GM06990 (cell line): ENCODE data around the gene HOXC5.

ENCODE experiments used
- DNase-seq: peaks from one replicate; pipeline ENCODE4 v3.0.0-alpha.2; 2011; ENCODE audit not compliant: insufficient read length; ENCODE audit errors: extremely low read depth
- H3K27me3 ChIP-seq: replicated peaks from 2 replicates; pipeline ENCODE4 v1.6.0; 2011; ENCODE audit warnings: low read length; ENCODE audit not compliant: control insufficient read depth, insufficient read depth
- H3K36me3 ChIP-seq: 2 replicates; pipeline ENCODE4 v1.5.1; 2011; ENCODE audit warnings: low read length; ENCODE audit not compliant: control insufficient read depth, insufficient read depth
- H3K4me3 ChIP-seq: replicated peaks from 2 replicates; pipeline ENCODE4 v1.5.1; 2011; ENCODE audit warnings: low read depth, mild to moderate bottlenecking, control low read depth, low read length
- TF ChIP-seq, protein P1 (sequence below): IDR thresholded peaks from 2 replicates; pipeline ENCODE4 v1.5.1; 2011; ENCODE audit warnings: low read length, control low read depth, mild to moderate bottlenecking, inconsistent platforms; ENCODE audit not compliant: insufficient read depth, poor library complexity, severe bottlenecking

HOXC5 gene

GRCh38 chr12:54045868-54046521 is 13.1 kb downstream of the HOXC5 start:
- Histone ChIP-seq H3K36me3 (no peaks in the 10 kb centered on the region), H3K27me3 (no peaks in the 10 kb centered on the region), H3K4me3 (no peak overlapping the region)
- no peak for DNase-seq
- TF ChIP-seq, protein P1, sequence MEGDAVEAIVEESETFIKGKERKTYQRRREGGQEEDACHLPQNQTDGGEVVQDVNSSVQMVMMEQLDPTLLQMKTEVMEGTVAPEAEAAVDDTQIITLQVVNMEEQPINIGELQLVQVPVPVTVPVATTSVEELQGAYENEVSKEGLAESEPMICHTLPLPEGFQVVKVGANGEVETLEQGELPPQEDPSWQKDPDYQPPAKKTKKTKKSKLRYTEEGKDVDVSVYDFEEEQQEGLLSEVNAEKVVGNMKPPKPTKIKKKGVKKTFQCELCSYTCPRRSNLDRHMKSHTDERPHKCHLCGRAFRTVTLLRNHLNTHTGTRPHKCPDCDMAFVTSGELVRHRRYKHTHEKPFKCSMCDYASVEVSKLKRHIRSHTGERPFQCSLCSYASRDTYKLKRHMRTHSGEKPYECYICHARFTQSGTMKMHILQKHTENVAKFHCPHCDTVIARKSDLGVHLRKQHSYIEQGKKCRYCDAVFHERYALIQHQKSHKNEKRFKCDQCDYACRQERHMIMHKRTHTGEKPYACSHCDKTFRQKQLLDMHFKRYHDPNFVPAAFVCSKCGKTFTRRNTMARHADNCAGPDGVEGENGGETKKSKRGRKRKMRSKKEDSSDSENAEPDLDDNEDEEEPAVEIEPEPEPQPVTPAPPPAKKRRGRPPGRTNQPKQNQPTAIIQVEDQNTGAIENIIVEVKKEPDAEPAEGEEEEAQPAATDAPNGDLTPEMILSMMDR: no peak

DNA sequence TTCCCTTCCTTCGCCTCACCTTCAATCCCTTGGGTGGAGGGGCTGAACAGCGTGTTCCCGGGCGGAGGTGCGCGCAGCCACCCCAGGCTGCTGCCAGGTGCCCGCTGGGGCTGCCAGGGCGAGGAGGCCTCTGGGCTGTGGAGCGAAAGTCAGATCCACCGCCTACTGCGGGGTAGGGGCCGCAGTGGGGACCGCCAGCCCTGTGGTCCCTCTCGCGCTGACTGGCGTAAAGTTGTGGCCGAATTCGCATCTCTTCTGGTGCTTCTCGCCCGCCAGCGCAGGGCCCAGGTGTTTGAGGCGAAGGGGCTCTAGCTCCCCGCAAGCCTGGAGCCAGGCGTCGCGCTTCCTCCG is 13.9 kb downstream of the HOXC5 start:
- no peaks in the 10 kb centered on the region for H3K36me3 ChIP-seq
- no peak overlapping the region for H3K4me3 ChIP-seq
- H3K27me3 ChIP-seq: no peaks in the 10 kb centered on the region
- DNase-seq: no peak
- TF ChIP-seq, protein P1: no peak

GRCh38 chr12:54047160-54047963 is 14.5 kb downstream of the HOXC5 start:
- TF ChIP-seq, protein P1: no peak
- no peaks in the 10 kb centered on the region for H3K36me3 ChIP-seq
- no peak for DNase-seq
- no peak overlapping the region for H3K4me3 ChIP-seq
- no peaks in the 10 kb centered on the region for H3K27me3 ChIP-seq

- Histone ChIP-seq H3K36me3 (no peaks in the 10 kb centered on the region), H3K27me3 (no peaks in the 10 kb centered on the region), H3K4me3 (no peak overlapping the region)
- TF ChIP-seq, protein P1: no peak
- DNase-seq: no peak
These were observed 15.1 kb downstream of the HOXC5 start for GRCh38 chr12:54047964-54048303.

- Histone ChIP-seq H3K4me3 (no peak overlapping the region), H3K27me3 (no peaks in the 10 kb centered on the region), H3K36me3 (no peaks in the 10 kb centered on the region)
- TF ChIP-seq, protein P1: no peak
- DNase-seq: no peak
These were observed 15.7 kb downstream of the HOXC5 start for GRCh38 chr12:54048406-54049093.
